KMS-11 (cell line): ENCODE data around the gene KLF9.

ENCODE experiments used
- H2AFZ ChIP-seq: fragments of 200-600 bp; sonication (generic); 2 replicates; pipeline ENCODE4 v1.6.1; 2016; ENCODE audit warnings: antibody characterized with exemption, mixed run types, low read depth
- H3K27ac ChIP-seq: fragments of 200-600 bp; sonication (generic); 2 replicates; pipeline ENCODE4 v1.6.1; 2016; ENCODE audit warnings: mild to moderate bottlenecking, mixed run types
- H3K27me3 ChIP-seq: fragments of 200-600 bp; sonication (generic); 2 replicates; pipeline ENCODE4 v1.6.1; 2017; ENCODE audit warnings: mild to moderate bottlenecking, low read depth, mixed run types, moderate library complexity; ENCODE audit not compliant: insufficient read depth
- H3K36me3 ChIP-seq: fragments of 200-600 bp; sonication (generic); 2 replicates; pipeline ENCODE4 v1.6.1; 2017; ENCODE audit warnings: mild to moderate bottlenecking, mixed run types; ENCODE audit not compliant: insufficient read depth
- H3K4me1 ChIP-seq: fragments of 200-600 bp; sonication (generic); 2 replicates; pipeline ENCODE4 v1.6.1; 2016; ENCODE audit warnings: mild to moderate bottlenecking, low read depth, mixed run types; ENCODE audit not compliant: poor library complexity, severe bottlenecking
- H3K4me2 ChIP-seq: fragments of 200-600 bp; sonication (generic); 2 replicates; pipeline ENCODE4 v1.7.0; 2016; ENCODE audit warnings: mild to moderate bottlenecking, mixed run types
- H3K4me3 ChIP-seq: fragments of 200-600 bp; sonication (generic); IDR thresholded peaks from 2 replicates; pipeline ENCODE4 v1.6.1; 2017; ENCODE audit warnings: low read depth, low read length, mixed read lengths; ENCODE audit not compliant: insufficient read depth
- H3K79me2 ChIP-seq: fragments of 200-600 bp; sonication (generic); 2 replicates; pipeline ENCODE4 v1.6.1; 2016; ENCODE audit warnings: low read depth, mixed run types; ENCODE audit not compliant: insufficient read depth
- H3K9ac ChIP-seq: fragments of 200-600 bp; sonication (generic); 2 replicates; pipeline ENCODE4 v1.6.1; 2016; ENCODE audit warnings: mild to moderate bottlenecking, mixed run types
- H4K20me1 ChIP-seq: fragments of 200-600 bp; sonication (generic); 2 replicates; pipeline ENCODE4 v1.6.1; 2016; ENCODE audit warnings: mild to moderate bottlenecking, mixed run types; ENCODE audit not compliant: insufficient read depth
- TF ChIP-seq, protein P1 (sequence below): fragments of 200-600 bp; sonication (generic); conservative IDR thresholded peaks from 2 replicates; pipeline ENCODE4 v1.6.1; 2017; ENCODE audit warnings: low read depth, mild to moderate bottlenecking, antibody characterized with exemption, low read length, moderate library complexity, mixed read lengths

Gene KLF9

GRCh38 chr9:70455993-70456704 lies 41.7 kb upstream of the KLF9 start:
- Histone ChIP-seq H3K4me2 (no peak overlapping the region), H3K36me3 (no peaks in the 10 kb centered on the region), H3K79me2 (no peaks in the 10 kb centered on the region), H3K27me3 (no peaks in the 10 kb centered on the region), H3K27ac (no peak overlapping the region), H3K4me3 (no peak overlapping the region), H4K20me1 (no peaks in the 10 kb centered on the region), H3K4me1 (no peaks in the 10 kb centered on the region), H2AFZ (no peak overlapping the region), H3K9ac (no peak overlapping the region)
- TF ChIP-seq, protein P1, sequence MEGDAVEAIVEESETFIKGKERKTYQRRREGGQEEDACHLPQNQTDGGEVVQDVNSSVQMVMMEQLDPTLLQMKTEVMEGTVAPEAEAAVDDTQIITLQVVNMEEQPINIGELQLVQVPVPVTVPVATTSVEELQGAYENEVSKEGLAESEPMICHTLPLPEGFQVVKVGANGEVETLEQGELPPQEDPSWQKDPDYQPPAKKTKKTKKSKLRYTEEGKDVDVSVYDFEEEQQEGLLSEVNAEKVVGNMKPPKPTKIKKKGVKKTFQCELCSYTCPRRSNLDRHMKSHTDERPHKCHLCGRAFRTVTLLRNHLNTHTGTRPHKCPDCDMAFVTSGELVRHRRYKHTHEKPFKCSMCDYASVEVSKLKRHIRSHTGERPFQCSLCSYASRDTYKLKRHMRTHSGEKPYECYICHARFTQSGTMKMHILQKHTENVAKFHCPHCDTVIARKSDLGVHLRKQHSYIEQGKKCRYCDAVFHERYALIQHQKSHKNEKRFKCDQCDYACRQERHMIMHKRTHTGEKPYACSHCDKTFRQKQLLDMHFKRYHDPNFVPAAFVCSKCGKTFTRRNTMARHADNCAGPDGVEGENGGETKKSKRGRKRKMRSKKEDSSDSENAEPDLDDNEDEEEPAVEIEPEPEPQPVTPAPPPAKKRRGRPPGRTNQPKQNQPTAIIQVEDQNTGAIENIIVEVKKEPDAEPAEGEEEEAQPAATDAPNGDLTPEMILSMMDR: no peak

- TF ChIP-seq, protein P1: no peak
- H3K36me3 ChIP-seq: no peaks in the 10 kb centered on the region
- H3K9ac ChIP-seq: no peak overlapping the region
- H4K20me1 ChIP-seq: no peaks in the 10 kb centered on the region
- H3K4me1 ChIP-seq: no peaks in the 10 kb centered on the region
- no peak overlapping the region for H3K27ac ChIP-seq
- H2AFZ ChIP-seq: no peak overlapping the region
- no peaks in the 10 kb centered on the region for H3K79me2 ChIP-seq
- H3K4me3 ChIP-seq: no peak overlapping the region
- H3K4me2 ChIP-seq: no peak overlapping the region
- H3K27me3 ChIP-seq: no peaks in the 10 kb centered on the region
Measured at GRCh38 chr9:70452365-70452764, 37.9 kb upstream of the KLF9 start.

- Histone ChIP-seq H3K4me1 (no peaks in the 10 kb centered on the region), H3K4me2 (no peak overlapping the region), H3K27ac (no peak overlapping the region)
Measured at GRCh38 chr9:70451765-70452164, 37.3 kb upstream of the KLF9 start.

DNA sequence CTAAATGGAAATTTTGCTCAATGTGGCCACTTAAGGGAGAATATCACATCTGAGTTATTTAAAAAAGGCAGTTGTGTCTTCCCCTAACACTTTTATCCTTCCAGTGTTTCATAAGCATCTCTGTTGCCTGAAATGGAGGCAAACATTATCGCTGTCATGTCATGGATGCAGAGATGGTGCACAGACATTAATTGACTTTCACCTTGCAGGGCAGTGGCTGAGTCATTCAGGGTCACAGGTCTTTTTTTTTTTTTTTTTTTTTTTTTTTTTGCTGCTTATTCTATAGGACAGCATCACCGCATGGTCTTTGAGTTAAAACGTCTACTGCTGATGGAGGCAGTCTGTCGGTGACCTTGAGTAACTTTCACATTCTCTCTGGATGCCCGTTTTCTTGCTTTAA lies 36.3 kb upstream of the KLF9 start:
- Histone ChIP-seq H4K20me1 (no peaks in the 10 kb centered on the region), H3K79me2 (no peaks in the 10 kb centered on the region), H3K9ac (no peak overlapping the region), H3K36me3 (no peaks in the 10 kb centered on the region), H3K27ac (no peak overlapping the region), H3K4me2 (no peak overlapping the region), H2AFZ (no peak overlapping the region), H3K4me3 (no peak overlapping the region), H3K4me1 (no peaks in the 10 kb centered on the region), H3K27me3 (no peaks in the 10 kb centered on the region)
- TF ChIP-seq, protein P1: no peak

More at GRCh38 chr9:70451765-70452164, 37.3 kb upstream of the KLF9 start:
- Histone ChIP-seq H3K4me3 (no peak overlapping the region), H3K27me3 (no peaks in the 10 kb centered on the region), H4K20me1 (no peaks in the 10 kb centered on the region), H3K79me2 (no peaks in the 10 kb centered on the region), H2AFZ (no peak overlapping the region), H3K36me3 (no peaks in the 10 kb centered on the region), H3K9ac (no peak overlapping the region)
- TF ChIP-seq, protein P1: no peak
